ENCODE measurements around the gene TSEN2. TPM values are rescaled to one million over a fixed set of nuclear protein-coding genes. Genes with fewer than 3 reads are reported as not detected.
A peak's percentile ranks its signal among the peaks of the same experiment; 100 is the strongest.

The TSEN2 gene
- total and polyA plus RNA-seq, 5 donors from 2014 or later: 7.8 to 14.9 (median 9.6) TPM

- peaks cover 47% of the 10 kb centered on the region for H3K36me3 Mint-ChIP-seq
- Histone ChIP-seq H3K27ac (ENCODE audit: insufficient read depth, low read length, poor library complexity, severe bottlenecking) (no peak overlapping the region), H3K27me3 (ENCODE audit: control insufficient read depth, insufficient read depth, low read length) (no peaks in the 10 kb centered on the region), H3K9me3 (ENCODE audit: control insufficient read depth in 2 of 2, low read length in 2 of 2) (no peaks in the 10 kb centered on the region), H3K4me3 (ENCODE audit: low read depth, low read length) (no peak overlapping the region), H3K36me3 (ENCODE audit: control insufficient read depth, insufficient read depth, low read length) (peaks cover 59% of the 10 kb centered on the region), H3K4me1 (ENCODE audit: control insufficient read depth, insufficient read depth, low read length, poor library complexity, severe bottlenecking) (no peaks in the 10 kb centered on the region)
- H3K27me3 Mint-ChIP-seq: no peaks in the 10 kb centered on the region
- no peaks in the 10 kb centered on the region for H3K4me1 Mint-ChIP-seq
- no peak overlapping the region for H3K4me3 Mint-ChIP-seq
- no peak for ATAC-seq (ENCODE audit: low read depth in 2 of 2)
- no peaks in the 10 kb centered on the region for H3K9me3 Mint-ChIP-seq
- no peak overlapping the region for H3K27ac Mint-ChIP-seq
- no peak for DNase-seq
Observed at GRCh38 chr3:12499474-12499873, 15.2 kb downstream of the TSEN2 start.

- no peak for ATAC-seq (ENCODE audit: low read depth in 2 of 2)
- Histone ChIP-seq H3K9me3 (ENCODE audit: control insufficient read depth in 2 of 2, low read length in 2 of 2) (no peaks in the 10 kb centered on the region), H3K27ac (ENCODE audit: insufficient read depth, low read length, poor library complexity, severe bottlenecking) (no peak overlapping the region), H3K27me3 (ENCODE audit: control insufficient read depth, insufficient read depth, low read length) (no peaks in the 10 kb centered on the region), H3K4me1 (ENCODE audit: control insufficient read depth, insufficient read depth, low read length, poor library complexity, severe bottlenecking) (no peaks in the 10 kb centered on the region), H3K36me3 (ENCODE audit: control insufficient read depth, insufficient read depth, low read length) (peaks cover 51% of the 10 kb centered on the region), H3K4me3 (ENCODE audit: low read depth, low read length) (no peak overlapping the region)
- H3K4me1 Mint-ChIP-seq: no peaks in the 10 kb centered on the region
- no peaks in the 10 kb centered on the region for H3K9me3 Mint-ChIP-seq
- H3K27me3 Mint-ChIP-seq: no peaks in the 10 kb centered on the region
- DNase-seq: no peak
- H3K27ac Mint-ChIP-seq: peak overlapping the region in 1 of 3 donors; percentile 42
- peaks cover 49% of the 10 kb centered on the region for H3K36me3 Mint-ChIP-seq
- H3K4me3 Mint-ChIP-seq: no peak overlapping the region
Observed at GRCh38 chr3:12501360-12502020, 17.2 kb downstream of the TSEN2 start.

GRCh38 chr3:12503126-12503957 is 19.1 kb downstream of the TSEN2 start:
- no peaks in the 10 kb centered on the region for H3K27me3 Mint-ChIP-seq
- H3K9me3 Mint-ChIP-seq: no peaks in the 10 kb centered on the region
- Histone ChIP-seq H3K36me3 (ENCODE audit: control insufficient read depth, insufficient read depth, low read length) (peaks cover 39% of the 10 kb centered on the region), H3K4me3 (ENCODE audit: low read depth, low read length) (no peak overlapping the region), H3K9me3 (ENCODE audit: control insufficient read depth in 2 of 2, low read length in 2 of 2) (no peaks in the 10 kb centered on the region), H3K27ac (ENCODE audit: insufficient read depth, low read length, poor library complexity, severe bottlenecking) (no peak overlapping the region), H3K27me3 (ENCODE audit: control insufficient read depth, insufficient read depth, low read length) (no peaks in the 10 kb centered on the region), H3K4me1 (ENCODE audit: control insufficient read depth, insufficient read depth, low read length, poor library complexity, severe bottlenecking) (no peaks in the 10 kb centered on the region)
- H3K27ac Mint-ChIP-seq: peak overlapping the region in 1 of 3 donors; percentile 4
- H3K4me3 Mint-ChIP-seq: no peak overlapping the region
- no peaks in the 10 kb centered on the region for H3K4me1 Mint-ChIP-seq
- DNase-seq: no peak
- H3K36me3 Mint-ChIP-seq: peaks cover 37% of the 10 kb centered on the region
- ATAC-seq (ENCODE audit: low read depth in 2 of 2): no peak

- Mint-ChIP-seq H3K27ac (no peak overlapping the region), H3K27me3 (no peaks in the 10 kb centered on the region)
- no peak overlapping the region for H3K4me3 ChIP-seq (ENCODE audit: low read depth, low read length)
Observed at GRCh38 chr3:12506201-12506709, 22.0 kb downstream of the TSEN2 start.

GRCh38 chr3:12507591-12508281 is 23.5 kb downstream of the TSEN2 start:
- no peak for DNase-seq
- no peak overlapping the region for H3K4me3 ChIP-seq (ENCODE audit: low read depth, low read length)
- no peaks in the 10 kb centered on the region for H3K27me3 Mint-ChIP-seq
- H3K4me3 Mint-ChIP-seq: no peak overlapping the region
- no peaks in the 10 kb centered on the region for H3K9me3 ChIP-seq (ENCODE audit: control insufficient read depth in 2 of 2, low read length in 2 of 2)
- peaks cover 18% of the 10 kb centered on the region for H3K36me3 ChIP-seq (ENCODE audit: control insufficient read depth, insufficient read depth, low read length)
- ATAC-seq (ENCODE audit: low read depth in 2 of 2): no peak
- H3K36me3 Mint-ChIP-seq: peaks cover 17% of the 10 kb centered on the region
- no peaks in the 10 kb centered on the region for H3K27me3 ChIP-seq (ENCODE audit: control insufficient read depth, insufficient read depth, low read length)
- no peaks in the 10 kb centered on the region for H3K9me3 Mint-ChIP-seq
- no peaks in the 10 kb centered on the region for H3K4me1 ChIP-seq (ENCODE audit: control insufficient read depth, insufficient read depth, low read length, poor library complexity, severe bottlenecking)
- H3K27ac Mint-ChIP-seq: no peak overlapping the region
- no peaks in the 10 kb centered on the region for H3K4me1 Mint-ChIP-seq
- no peak overlapping the region for H3K27ac ChIP-seq (ENCODE audit: insufficient read depth, low read length, poor library complexity, severe bottlenecking)

More at GRCh38 chr3:12506201-12506709, 22.0 kb downstream of the TSEN2 start:
- no peaks in the 10 kb centered on the region for H3K27me3 ChIP-seq (ENCODE audit: control insufficient read depth, insufficient read depth, low read length)
- no peaks in the 10 kb centered on the region for H3K9me3 Mint-ChIP-seq
- H3K9me3 ChIP-seq (ENCODE audit: control insufficient read depth in 2 of 2, low read length in 2 of 2): no peaks in the 10 kb centered on the region
- no peaks in the 10 kb centered on the region for H3K4me1 ChIP-seq (ENCODE audit: control insufficient read depth, insufficient read depth, low read length, poor library complexity, severe bottlenecking)
- peaks cover 21% of the 10 kb centered on the region for H3K36me3 Mint-ChIP-seq
- no peak for DNase-seq
- peaks cover 19% of the 10 kb centered on the region for H3K36me3 ChIP-seq (ENCODE audit: control insufficient read depth, insufficient read depth, low read length)
- no peak for ATAC-seq (ENCODE audit: low read depth in 2 of 2)
- no peak overlapping the region for H3K4me3 Mint-ChIP-seq
- H3K4me1 Mint-ChIP-seq: no peaks in the 10 kb centered on the region
- H3K27ac ChIP-seq (ENCODE audit: insufficient read depth, low read length, poor library complexity, severe bottlenecking): no peak overlapping the region

- Histone ChIP-seq H3K9me3 (ENCODE audit: control insufficient read depth in 2 of 2, low read length in 2 of 2) (no peaks in the 10 kb centered on the region), H3K4me3 (ENCODE audit: low read depth, low read length) (no peak overlapping the region), H3K27ac (ENCODE audit: insufficient read depth, low read length, poor library complexity, severe bottlenecking) (no peak overlapping the region), H3K4me1 (ENCODE audit: control insufficient read depth, insufficient read depth, low read length, poor library complexity, severe bottlenecking) (no peaks in the 10 kb centered on the region), H3K36me3 (ENCODE audit: control insufficient read depth, insufficient read depth, low read length) (peaks cover 14% of the 10 kb centered on the region), H3K27me3 (ENCODE audit: control insufficient read depth, insufficient read depth, low read length) (no peaks in the 10 kb centered on the region)
- DNase-seq (no peak), ATAC-seq (ENCODE audit: low read depth in 2 of 2) (no peak)
- Mint-ChIP-seq H3K9me3 (no peaks in the 10 kb centered on the region), H3K27ac (no peak overlapping the region), H3K36me3 (peaks cover 13% of the 10 kb centered on the region), H3K4me3 (no peak overlapping the region), H3K27me3 (no peaks in the 10 kb centered on the region), H3K4me1 (no peaks in the 10 kb centered on the region)
Observed at GRCh38 chr3:12508291-12508700, 24.0 kb downstream of the TSEN2 start.

GRCh38 chr3:12509466-12509865 is 25.2 kb downstream of the TSEN2 start:
- Histone ChIP-seq H3K4me3 (ENCODE audit: low read depth, low read length) (no peak overlapping the region), H3K36me3 (ENCODE audit: control insufficient read depth, insufficient read depth, low read length) (peaks cover 4% of the 10 kb centered on the region), H3K4me1 (ENCODE audit: control insufficient read depth, insufficient read depth, low read length, poor library complexity, severe bottlenecking) (no peaks in the 10 kb centered on the region), H3K9me3 (ENCODE audit: control insufficient read depth in 2 of 2, low read length in 2 of 2) (no peaks in the 10 kb centered on the region), H3K27me3 (ENCODE audit: control insufficient read depth, insufficient read depth, low read length) (no peaks in the 10 kb centered on the region), H3K27ac (ENCODE audit: insufficient read depth, low read length, poor library complexity, severe bottlenecking) (no peak overlapping the region)
- peaks cover 0 to 3% (median 0%) of the 10 kb centered on the region in 4 donors for H3K4me1 Mint-ChIP-seq
- no peaks in the 10 kb centered on the region for H3K9me3 Mint-ChIP-seq
- DNase-seq (no peak), ATAC-seq (ENCODE audit: low read depth in 2 of 2) (no peak)
- no peak overlapping the region for H3K27ac Mint-ChIP-seq
- no peaks in the 10 kb centered on the region for H3K27me3 Mint-ChIP-seq
- no peak overlapping the region for H3K4me3 Mint-ChIP-seq
- H3K36me3 Mint-ChIP-seq: peaks cover 9% of the 10 kb centered on the region
